ENCODE measurements around the gene MVB12B. TPM values are rescaled to one million over a fixed set of nuclear protein-coding genes. Genes with fewer than 3 reads are reported as not detected.

The MVB12B gene
- total RNA-seq, 1 experiment from 2014 or later = 5.7 TPM

GRCh38 chr9:126424511-126424910 is 97.9 kb downstream of the MVB12B start:
- POLR2A ChIA-PET = no interaction called here
- CTCF ChIA-PET = no interaction called here
- H3K4me3 Mint-ChIP-seq = no peak overlapping the region
- ATAC-seq = no peak
- no peaks in the 10 kb centered on the region for H3K9me3 Mint-ChIP-seq
- H3K27ac Mint-ChIP-seq = no peak overlapping the region
- no peak for DNase-seq (ENCODE audit: low spot score)
- H3K4me1 Mint-ChIP-seq = peaks cover 30% of the 10 kb centered on the region
- H3K27me3 Mint-ChIP-seq (ENCODE audit: low read depth) = peaks cover 2% of the 10 kb centered on the region; the same call in 1 of the 2 replicates
- no peaks in the 10 kb centered on the region for H3K36me3 Mint-ChIP-seq
- no peak for TF ChIP-seq FOXP1 (CRISPR knock-in tag; IDR thresholded peaks at IDR 0.05; ENCODE audit: borderline replicate concordance)
- no peak for TF ChIP-seq TEAD1 (CRISPR knock-in tag; IDR thresholded peaks at IDR 0.05)
- TF ChIP-seq FOXK1 (CRISPR knock-in tag; IDR thresholded peaks at IDR 0.05) = no peak
- TF ChIP-seq, protein P1, sequence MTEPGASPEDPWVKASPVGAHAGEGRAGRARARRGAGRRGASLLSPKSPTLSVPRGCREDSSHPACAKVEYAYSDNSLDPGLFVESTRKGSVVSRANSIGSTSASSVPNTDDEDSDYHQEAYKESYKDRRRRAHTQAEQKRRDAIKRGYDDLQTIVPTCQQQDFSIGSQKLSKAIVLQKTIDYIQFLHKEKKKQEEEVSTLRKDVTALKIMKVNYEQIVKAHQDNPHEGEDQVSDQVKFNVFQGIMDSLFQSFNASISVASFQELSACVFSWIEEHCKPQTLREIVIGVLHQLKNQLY (CRISPR knock-in tag; IDR thresholded peaks at IDR 0.05) = no peak
- TF ChIP-seq PRRX2 (CRISPR knock-in tag; IDR thresholded peaks at IDR 0.05) = no peak
- TF ChIP-seq, protein P2, sequence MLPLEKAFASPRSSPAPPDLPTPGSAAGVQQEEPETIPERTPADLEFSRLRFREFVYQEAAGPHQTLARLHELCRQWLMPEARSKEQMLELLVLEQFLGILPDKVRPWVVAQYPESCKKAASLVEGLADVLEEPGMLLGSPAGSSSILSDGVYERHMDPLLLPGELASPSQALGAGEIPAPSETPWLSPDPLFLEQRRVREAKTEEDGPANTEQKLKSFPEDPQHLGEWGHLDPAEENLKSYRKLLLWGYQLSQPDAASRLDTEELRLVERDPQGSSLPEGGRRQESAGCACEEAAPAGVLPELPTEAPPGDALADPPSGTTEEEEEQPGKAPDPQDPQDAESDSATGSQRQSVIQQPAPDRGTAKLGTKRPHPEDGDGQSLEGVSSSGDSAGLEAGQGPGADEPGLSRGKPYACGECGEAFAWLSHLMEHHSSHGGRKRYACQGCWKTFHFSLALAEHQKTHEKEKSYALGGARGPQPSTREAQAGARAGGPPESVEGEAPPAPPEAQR (CRISPR knock-in tag; IDR thresholded peaks at IDR 0.05) = no peak
- TF ChIP-seq, protein P3, sequence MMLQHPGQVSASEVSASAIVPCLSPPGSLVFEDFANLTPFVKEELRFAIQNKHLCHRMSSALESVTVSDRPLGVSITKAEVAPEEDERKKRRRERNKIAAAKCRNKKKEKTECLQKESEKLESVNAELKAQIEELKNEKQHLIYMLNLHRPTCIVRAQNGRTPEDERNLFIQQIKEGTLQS (CRISPR knock-in tag; conservative IDR thresholded peaks at IDR 0.05) = no peak
- no peak for TF ChIP-seq ZNF219 (CRISPR knock-in tag; IDR thresholded peaks at IDR 0.05; ENCODE audit: borderline replicate concordance)
- no peak for TF ChIP-seq ATF1 (CRISPR knock-in tag; IDR thresholded peaks at IDR 0.05)
- no peak for TF ChIP-seq ESRRA (CRISPR knock-in tag; IDR thresholded peaks at IDR 0.05; ENCODE audit: borderline replicate concordance)
- no peak for TF ChIP-seq SOX15 (CRISPR knock-in tag; IDR thresholded peaks at IDR 0.05)
- TF ChIP-seq ZNF671 (CRISPR knock-in tag; IDR thresholded peaks at IDR 0.05) = no peak
- no peak for TF ChIP-seq CTCF (IDR thresholded peaks at IDR 0.05)
- no peak for TF ChIP-seq ZNF138 (CRISPR knock-in tag; conservative IDR thresholded peaks at IDR 0.05)
- TF ChIP-seq TCF7 (CRISPR knock-in tag; IDR thresholded peaks at IDR 0.05; ENCODE audit: low read depth) = no peak
- TF ChIP-seq TP53 (CRISPR knock-in tag; IDR thresholded peaks at IDR 0.05) = no peak
- no peak for TF ChIP-seq NFYB (CRISPR knock-in tag; conservative IDR thresholded peaks at IDR 0.05; ENCODE audit: low read depth)
- TF ChIP-seq IRF1 (CRISPR knock-in tag; IDR thresholded peaks at IDR 0.05) = no peak
- TF ChIP-seq ZNF317 (CRISPR knock-in tag; IDR thresholded peaks at IDR 0.05; ENCODE audit: borderline replicate concordance, low read depth) = no peak
- TF ChIP-seq ZNF423 (CRISPR knock-in tag; IDR thresholded peaks at IDR 0.05) = no peak

- Mint-ChIP-seq H3K4me1 (peaks cover 8% of the 10 kb centered on the region), H3K4me3 (no peak overlapping the region), H3K9me3 (no peaks in the 10 kb centered on the region), H3K36me3 (no peaks in the 10 kb centered on the region), H3K27ac (no peak overlapping the region), H3K27me3 (ENCODE audit: low read depth) (no peaks in the 10 kb centered on the region)
- ATAC-seq = no peak
- ChIA-PET CTCF (interaction anchor here (1.4 kb wide), 1 partner anchor 63 kb away, joined by 4 read pairs; no protein-coding TSS in a partner anchor), POLR2A (no interaction called here)
- DNase-seq (ENCODE audit: low spot score) = no peak
- TF ChIP-seq, protein P4, sequence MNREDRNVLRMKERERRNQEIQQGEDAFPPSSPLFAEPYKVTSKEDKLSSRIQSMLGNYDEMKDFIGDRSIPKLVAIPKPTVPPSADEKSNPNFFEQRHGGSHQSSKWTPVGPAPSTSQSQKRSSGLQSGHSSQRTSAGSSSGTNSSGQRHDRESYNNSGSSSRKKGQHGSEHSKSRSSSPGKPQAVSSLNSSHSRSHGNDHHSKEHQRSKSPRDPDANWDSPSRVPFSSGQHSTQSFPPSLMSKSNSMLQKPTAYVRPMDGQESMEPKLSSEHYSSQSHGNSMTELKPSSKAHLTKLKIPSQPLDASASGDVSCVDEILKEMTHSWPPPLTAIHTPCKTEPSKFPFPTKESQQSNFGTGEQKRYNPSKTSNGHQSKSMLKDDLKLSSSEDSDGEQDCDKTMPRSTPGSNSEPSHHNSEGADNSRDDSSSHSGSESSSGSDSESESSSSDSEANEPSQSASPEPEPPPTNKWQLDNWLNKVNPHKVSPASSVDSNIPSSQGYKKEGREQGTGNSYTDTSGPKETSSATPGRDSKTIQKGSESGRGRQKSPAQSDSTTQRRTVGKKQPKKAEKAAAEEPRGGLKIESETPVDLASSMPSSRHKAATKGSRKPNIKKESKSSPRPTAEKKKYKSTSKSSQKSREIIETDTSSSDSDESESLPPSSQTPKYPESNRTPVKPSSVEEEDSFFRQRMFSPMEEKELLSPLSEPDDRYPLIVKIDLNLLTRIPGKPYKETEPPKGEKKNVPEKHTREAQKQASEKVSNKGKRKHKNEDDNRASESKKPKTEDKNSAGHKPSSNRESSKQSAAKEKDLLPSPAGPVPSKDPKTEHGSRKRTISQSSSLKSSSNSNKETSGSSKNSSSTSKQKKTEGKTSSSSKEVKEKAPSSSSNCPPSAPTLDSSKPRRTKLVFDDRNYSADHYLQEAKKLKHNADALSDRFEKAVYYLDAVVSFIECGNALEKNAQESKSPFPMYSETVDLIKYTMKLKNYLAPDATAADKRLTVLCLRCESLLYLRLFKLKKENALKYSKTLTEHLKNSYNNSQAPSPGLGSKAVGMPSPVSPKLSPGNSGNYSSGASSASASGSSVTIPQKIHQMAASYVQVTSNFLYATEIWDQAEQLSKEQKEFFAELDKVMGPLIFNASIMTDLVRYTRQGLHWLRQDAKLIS (CRISPR knock-in tag; IDR thresholded peaks at IDR 0.05; ENCODE audit: borderline replicate concordance) = no peak
These were observed 102.0 kb downstream of the MVB12B start for GRCh38 chr9:126428534-126429175.

Measured in WTC11 (cell line).